ENCODE measurements around the gene MCC. TPM values are rescaled to one million over a fixed set of nuclear protein-coding genes. Genes with fewer than 3 reads are reported as not detected.

The MCC gene
- total RNA-seq, 4 donors from 2014 or later = 1.2 to 133 (median 8.5) TPM

- no peak for TF ChIP-seq CTCF (IDR thresholded peaks at IDR 0.05)
- Histone ChIP-seq H3K27ac (no peak overlapping the region), H3K4me3 (no peak overlapping the region), H3K36me3 (no peaks in the 10 kb centered on the region), H3K9me3 (no peaks in the 10 kb centered on the region), H3K4me1 (no peaks in the 10 kb centered on the region), H3K27me3 (no peaks in the 10 kb centered on the region)
- DNase-seq = no peak
Observed at GRCh38 chr5:113219695-113220094, 268.6 kb downstream of the MCC start.

GRCh38 chr5:113218906-113219517 is 269.2 kb downstream of the MCC start:
- no peak for DNase-seq
- Histone ChIP-seq H3K27me3 (no peaks in the 10 kb centered on the region), H3K4me1 (no peaks in the 10 kb centered on the region), H3K4me3 (no peak overlapping the region), H3K9me3 (no peaks in the 10 kb centered on the region), H3K27ac (no peak overlapping the region), H3K36me3 (no peaks in the 10 kb centered on the region)
- TF ChIP-seq CTCF (IDR thresholded peaks at IDR 0.05) (no peak), POLR2A (IDR thresholded peaks at IDR 0.05) (no peak)

GRCh38 chr5:113218200-113218599 is 270.1 kb downstream of the MCC start:
- Histone ChIP-seq H3K27ac (no peak overlapping the region), H3K4me3 (no peak overlapping the region)

GRCh38 chr5:113217619-113218184 is 270.6 kb downstream of the MCC start:
- H3K4me1 ChIP-seq = no peaks in the 10 kb centered on the region
- H3K9me3 ChIP-seq = no peaks in the 10 kb centered on the region
- TF ChIP-seq POLR2A (IDR thresholded peaks at IDR 0.05) = no peak
- TF ChIP-seq CTCF (IDR thresholded peaks at IDR 0.05) = no peak
- no peak for DNase-seq
- H3K27me3 ChIP-seq = no peaks in the 10 kb centered on the region
- no peak overlapping the region for H3K4me3 ChIP-seq
- no peak overlapping the region for H3K27ac ChIP-seq
- H3K36me3 ChIP-seq = no peaks in the 10 kb centered on the region

More at GRCh38 chr5:113218200-113218599, 270.1 kb downstream of the MCC start:
- Histone ChIP-seq H3K4me1 (no peaks in the 10 kb centered on the region), H3K9me3 (no peaks in the 10 kb centered on the region), H3K27me3 (no peaks in the 10 kb centered on the region), H3K36me3 (no peaks in the 10 kb centered on the region)
- DNase-seq = no peak
- TF ChIP-seq CTCF (IDR thresholded peaks at IDR 0.05) (no peak), POLR2A (IDR thresholded peaks at IDR 0.05) (no peak)

GRCh38 chr5:113216545-113216944 is 271.7 kb downstream of the MCC start:
- H3K27ac ChIP-seq = no peak overlapping the region
- no peak for DNase-seq
- H3K36me3 ChIP-seq = no peaks in the 10 kb centered on the region
- H3K4me3 ChIP-seq = no peak overlapping the region
- no peaks in the 10 kb centered on the region for H3K9me3 ChIP-seq
- no peaks in the 10 kb centered on the region for H3K4me1 ChIP-seq
- H3K27me3 ChIP-seq = no peaks in the 10 kb centered on the region
- TF ChIP-seq CTCF (IDR thresholded peaks at IDR 0.05) (no peak), POLR2A (IDR thresholded peaks at IDR 0.05) (no peak)
